HCT116 (cell line): ENCODE results near the gene MLXIPL. TPM values are rescaled to one million over a fixed set of nuclear protein-coding genes. Genes with fewer than 3 reads are reported as not detected.

Experiments used
- ATAC-seq: fragments of 200-7000 bp; cut with Tn5 transposase; 2 replicates; pipeline ENCODE4 v1.9.1; 2020; ENCODE audit warnings: mild to moderate bottlenecking, moderate library complexity
- BruUV-seq: library from RNA; stranded (reverse); fragments of 400-500 nt; replicated peaks from 2 replicates; lab custom pipeline; 2021; lab: Mats Ljungman, UMichigan
- CTCF ChIA-PET: fragments of 300-600 bp; sonication (Branson Sonifier 250); formaldehyde crosslinking; loops from one replicate; lab custom pipeline; 2021; ENCODE audit warnings: antibody characterized with exemption; lab: Charles Lee
- POLR2A ChIA-PET: fragments of 300-600, 350-600 bp; sonication (Branson Sonifier 250); formaldehyde crosslinking; loops from one replicate; lab custom pipeline; 2021; ENCODE audit warnings: antibody characterized with exemption; lab: Charles Lee
- RAD21 ChIA-PET, 2 experiments: fragments of 300-600 bp; sonication (Branson Sonifier 250); formaldehyde crosslinking; loops; one replicate each; lab custom pipeline; 2023; ENCODE audit warnings: low total read pairs in 2 of 2; ENCODE audit not compliant: uncharacterized antibody in 2 of 2, unreplicated experiment in 2 of 2, low non-redundant PET in 1 of 2; lab: Charles Lee
- DNase-seq: peaks from one replicate; pipeline ENCODE4 v3.0.0-alpha.2; 2010; ENCODE audit warnings: low read depth, low spot score
- H2AFZ ChIP-seq: fragments of 200-600 bp; shearing (Covaris generic), sonication (generic); 2 replicates; pipeline ENCODE4 v1.6.1; 2017; ENCODE audit warnings: low read depth, mixed run types, mixed read lengths, antibody characterized with exemption, low read length; ENCODE audit not compliant: poor library complexity, severe bottlenecking
- H3K27ac ChIP-seq: 2 replicates; pipeline ENCODE4 v1.5.1; 2012; ENCODE audit warnings: low read depth, low read length
- H3K27me3 ChIP-seq: fragments of 200-600 bp; sonication (generic); 2 replicates; pipeline ENCODE4 v1.6.1; 2016; ENCODE audit warnings: mixed run types, low read length, mixed read lengths; ENCODE audit not compliant: insufficient read depth
- H3K36me3 ChIP-seq, 2 experiments: fragments of 200-500 bp in 1 of 2; fragments of 200-600 bp in 1 of 2; sonication (Bioruptor generic) in 1 of 2; sonication (generic) in 1 of 2; 2 replicates each; pipeline versions ENCODE4 v1.5.1 to v1.6.1; 2014 to 2016; ENCODE audit warnings: low read length in 2 of 2, inconsistent platforms in 1 of 2, mixed read lengths in 1 of 2, mixed run types in 1 of 2; ENCODE audit not compliant: insufficient read depth in 2 of 2, control insufficient read depth in 1 of 2
- H3K4me1 ChIP-seq, 2 experiments: fragments of 200-600 bp in 1 of 2; sonication (generic) in 1 of 2; 2 replicates each; pipeline versions ENCODE4 v1.5.1 to v1.6.1; 2012 to 2017; ENCODE audit warnings: low read length in 2 of 2, inconsistent platforms in 1 of 2, mild to moderate bottlenecking in 1 of 2, mixed read lengths in 1 of 2, mixed run types in 1 of 2, moderate library complexity in 1 of 2; ENCODE audit not compliant: insufficient read depth in 2 of 2, control insufficient read depth in 1 of 2
- H3K4me2 ChIP-seq: fragments of 200-600 bp; sonication (generic); 2 replicates; pipeline ENCODE4 v1.6.1; 2017; ENCODE audit warnings: mixed run types, low read length, mixed read lengths
- H3K4me3 ChIP-seq, 2 experiments: fragments of 200-600 bp in 1 of 2; sonication (generic) in 1 of 2; replicated peaks in 1 of 2; 2 replicates each; pipeline ENCODE4 v1.5.1; 2011 to 2016; ENCODE audit warnings: low read length in 2 of 2, control low read depth in 1 of 2, low read depth in 1 of 2, mild to moderate bottlenecking in 1 of 2, mixed read lengths in 1 of 2, mixed run types in 1 of 2
- H3K79me2 ChIP-seq: fragments of 200-600 bp; sonication (generic); 2 replicates; pipeline ENCODE4 v1.6.1; 2017; ENCODE audit warnings: mild to moderate bottlenecking, mixed run types, low read length, moderate library complexity, mixed read lengths; ENCODE audit not compliant: insufficient read depth
- H3K9ac ChIP-seq: fragments of 200-600 bp; sonication (generic); 2 replicates; pipeline ENCODE4 v1.6.1; 2016; ENCODE audit warnings: low read length, mixed read lengths
- H3K9me2 ChIP-seq: fragments of 200-600 bp; sonication (generic), shearing (Covaris generic); 2 replicates; pipeline ENCODE4 v1.6.1; 2017; ENCODE audit warnings: mixed run types, mild to moderate bottlenecking, moderate library complexity; ENCODE audit not compliant: insufficient read depth
- H3K9me3 ChIP-seq, 2 experiments: fragments of 200-500 bp in 1 of 2; fragments of 200-600 bp in 1 of 2; sonication (Bioruptor generic) in 1 of 2; sonication (generic) in 1 of 2; 2 replicates each; pipeline ENCODE4 v1.6.1; 2014 to 2017; ENCODE audit warnings: low read length in 2 of 2, mixed read lengths in 2 of 2, inconsistent platforms in 1 of 2, low read depth in 1 of 2, mild to moderate bottlenecking in 1 of 2, mixed run types in 1 of 2, moderate library complexity in 1 of 2; ENCODE audit not compliant: control insufficient read depth in 1 of 2, insufficient read depth in 1 of 2
- H4K20me1 ChIP-seq: fragments of 200-600 bp; sonication (generic), shearing (Covaris generic); 2 replicates; pipeline ENCODE4 v1.6.1; 2017; ENCODE audit warnings: mixed run types, mild to moderate bottlenecking, moderate library complexity; ENCODE audit not compliant: insufficient read depth
- ATF3 ChIP-seq: IDR thresholded peaks from 2 replicates; pipeline ENCODE4 v1.6.1; 2012
- EGR1 ChIP-seq: IDR thresholded peaks from 2 replicates; pipeline ENCODE4 v1.6.1; 2012; ENCODE audit warnings: low read depth
- ELF1 ChIP-seq: IDR thresholded peaks from 2 replicates; pipeline ENCODE4 v1.6.1; 2012; ENCODE audit warnings: low read depth, borderline replicate concordance
- EZH2 ChIP-seq: fragments of 200-600 bp; sonication (generic); IDR thresholded peaks from 2 replicates; pipeline ENCODE4 v1.6.1; 2017; ENCODE audit warnings: antibody characterized with exemption, mixed run types
- EZH2phosphoT487 ChIP-seq: fragments of 200-600 bp; IDR thresholded peaks from 2 replicates; pipeline ENCODE4 v1.6.1; 2018; ENCODE audit warnings: antibody characterized with exemption, borderline replicate concordance
- FOSL1 ChIP-seq: IDR thresholded peaks from 2 replicates; pipeline ENCODE4 v1.6.1; 2012; ENCODE audit warnings: low read depth
- JUND ChIP-seq: IDR thresholded peaks from 2 replicates; pipeline ENCODE4 v1.6.1; 2012
- SIN3A ChIP-seq: IDR thresholded peaks from 2 replicates; pipeline ENCODE4 v1.6.1; 2012; ENCODE audit warnings: low read depth
- SP1 ChIP-seq: IDR thresholded peaks from 2 replicates; pipeline ENCODE4 v1.6.1; 2012; ENCODE audit warnings: low read depth
- SRF ChIP-seq: IDR thresholded peaks from 2 replicates; pipeline ENCODE4 v1.6.1; 2012; ENCODE audit warnings: low read depth
- TCF7L2 ChIP-seq: IDR thresholded peaks from 2 replicates; pipeline ENCODE4 v1.7.0; 2011; ENCODE audit warnings: borderline replicate concordance, inconsistent platforms; ENCODE audit not compliant: insufficient read depth, insufficient read length; ENCODE audit errors: extremely low read depth
- YY1 ChIP-seq: IDR thresholded peaks from 2 replicates; pipeline ENCODE4 v1.6.1; 2011; ENCODE audit warnings: low read length, low read depth, moderate library complexity, mild to moderate bottlenecking; ENCODE audit not compliant: insufficient replicate concordance; ENCODE audit errors: extremely low read depth
- ZBTB33 ChIP-seq: IDR thresholded peaks from 2 replicates; pipeline ENCODE4 v1.6.1; 2011; ENCODE audit warnings: mild to moderate bottlenecking, low read length, moderate library complexity; ENCODE audit not compliant: insufficient replicate concordance; ENCODE audit errors: extremely low read depth
- ZFX ChIP-seq: fragments of 450-650 bp; IDR thresholded peaks from 2 replicates; pipeline ENCODE4 v1.6.1; 2017
- ZNF274 ChIP-seq: fragments of 200-500 bp; sonication (Bioruptor generic); IDR thresholded peaks from 2 replicates; pipeline ENCODE4 v1.6.1; 2014; ENCODE audit warnings: mild to moderate bottlenecking, low read depth, low read length, inconsistent platforms
- intact Hi-C: fragments of 100-400 bp; cut with micrococcal nuclease; formaldehyde crosslinking; loops from 2 replicates; pipeline ENCODE4 v1.10.0; 2022
- total RNA-seq: library from RNA; stranded (reverse); gene quantifications from one replicate; pipeline ENCODE4 v1.2.1, GENCODE V29; 2021; ENCODE audit not compliant: unreplicated experiment
- TF ChIP-seq, protein P1 (sequence below): IDR thresholded peaks from 2 replicates; pipeline ENCODE4 v1.6.1; 2012; ENCODE audit warnings: low read depth
- TF ChIP-seq, protein P2 (sequence below), 3 experiments: fragments of 200-600 bp in 1 of 3; sonication (generic) in 1 of 3; IDR thresholded peaks in 2 of 3; conservative IDR thresholded peaks in 1 of 3; 2 replicates each; pipeline ENCODE4 v1.5.1; 2012 to 2017; ENCODE audit warnings: low read depth in 2 of 3, low read length in 2 of 3, antibody characterized with exemption in 1 of 3, borderline replicate concordance in 1 of 3, control low read depth in 1 of 3, mild to moderate bottlenecking in 1 of 3, mixed read lengths in 1 of 3, mixed run types in 1 of 3, moderate library complexity in 1 of 3; ENCODE audit not compliant: insufficient read depth in 1 of 3
- TF ChIP-seq, protein P3 (sequence below): IDR thresholded peaks from 2 replicates; pipeline ENCODE4 v1.6.1; 2012

The MLXIPL gene
- total RNA-seq, 1 experiment from 2014 or later = 79.4 TPM

DNA sequence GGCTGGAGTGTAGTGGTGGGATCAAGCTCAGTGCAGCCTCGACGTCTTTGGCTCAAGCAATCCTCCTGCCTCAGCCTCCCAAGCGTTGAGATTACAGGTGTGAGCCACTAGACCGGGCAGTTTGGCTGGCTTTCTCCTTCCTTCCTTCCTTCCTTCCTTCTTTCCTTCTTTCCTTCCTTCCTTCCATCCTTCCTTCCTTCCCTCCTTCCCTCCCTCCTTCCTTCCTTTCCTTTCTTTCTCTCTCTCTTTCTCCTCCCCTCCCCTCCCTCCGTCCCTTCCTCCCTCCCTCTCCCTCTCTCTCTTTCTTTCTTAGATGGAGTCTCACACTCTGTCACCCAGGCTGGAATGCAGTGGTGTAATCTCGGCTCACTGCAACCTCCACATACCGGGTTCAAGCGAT lies 35.7 kb upstream of the MLXIPL start:
- ChIA-PET CTCF (no interaction called here), POLR2A (no interaction called here)

More for the DNA sequence above, 35.7 kb upstream of the MLXIPL start:
- RAD21 ChIA-PET = no interaction called here
- no peak overlapping the region for H3K4me3 ChIP-seq
- no peaks in the 10 kb centered on the region for H3K27me3 ChIP-seq
- H3K36me3 ChIP-seq = no peaks in the 10 kb centered on the region
- TF ChIP-seq ELF1 (no peak), FOSL1 (no peak), ZNF274 (no peak), ZBTB33 (no peak), SRF (no peak), EGR1 (no peak), ZFX (no peak), TCF7L2 (no peak), SIN3A (no peak), YY1 (no peak), SP1 (no peak), EZH2 (no peak), ATF3 (no peak), JUND (no peak), EZH2phosphoT487 (no peak)
- TF ChIP-seq, protein P1, sequence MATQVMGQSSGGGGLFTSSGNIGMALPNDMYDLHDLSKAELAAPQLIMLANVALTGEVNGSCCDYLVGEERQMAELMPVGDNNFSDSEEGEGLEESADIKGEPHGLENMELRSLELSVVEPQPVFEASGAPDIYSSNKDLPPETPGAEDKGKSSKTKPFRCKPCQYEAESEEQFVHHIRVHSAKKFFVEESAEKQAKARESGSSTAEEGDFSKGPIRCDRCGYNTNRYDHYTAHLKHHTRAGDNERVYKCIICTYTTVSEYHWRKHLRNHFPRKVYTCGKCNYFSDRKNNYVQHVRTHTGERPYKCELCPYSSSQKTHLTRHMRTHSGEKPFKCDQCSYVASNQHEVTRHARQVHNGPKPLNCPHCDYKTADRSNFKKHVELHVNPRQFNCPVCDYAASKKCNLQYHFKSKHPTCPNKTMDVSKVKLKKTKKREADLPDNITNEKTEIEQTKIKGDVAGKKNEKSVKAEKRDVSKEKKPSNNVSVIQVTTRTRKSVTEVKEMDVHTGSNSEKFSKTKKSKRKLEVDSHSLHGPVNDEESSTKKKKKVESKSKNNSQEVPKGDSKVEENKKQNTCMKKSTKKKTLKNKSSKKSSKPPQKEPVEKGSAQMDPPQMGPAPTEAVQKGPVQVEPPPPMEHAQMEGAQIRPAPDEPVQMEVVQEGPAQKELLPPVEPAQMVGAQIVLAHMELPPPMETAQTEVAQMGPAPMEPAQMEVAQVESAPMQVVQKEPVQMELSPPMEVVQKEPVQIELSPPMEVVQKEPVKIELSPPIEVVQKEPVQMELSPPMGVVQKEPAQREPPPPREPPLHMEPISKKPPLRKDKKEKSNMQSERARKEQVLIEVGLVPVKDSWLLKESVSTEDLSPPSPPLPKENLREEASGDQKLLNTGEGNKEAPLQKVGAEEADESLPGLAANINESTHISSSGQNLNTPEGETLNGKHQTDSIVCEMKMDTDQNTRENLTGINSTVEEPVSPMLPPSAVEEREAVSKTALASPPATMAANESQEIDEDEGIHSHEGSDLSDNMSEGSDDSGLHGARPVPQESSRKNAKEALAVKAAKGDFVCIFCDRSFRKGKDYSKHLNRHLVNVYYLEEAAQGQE = no peak
- TF ChIP-seq, protein P2, sequence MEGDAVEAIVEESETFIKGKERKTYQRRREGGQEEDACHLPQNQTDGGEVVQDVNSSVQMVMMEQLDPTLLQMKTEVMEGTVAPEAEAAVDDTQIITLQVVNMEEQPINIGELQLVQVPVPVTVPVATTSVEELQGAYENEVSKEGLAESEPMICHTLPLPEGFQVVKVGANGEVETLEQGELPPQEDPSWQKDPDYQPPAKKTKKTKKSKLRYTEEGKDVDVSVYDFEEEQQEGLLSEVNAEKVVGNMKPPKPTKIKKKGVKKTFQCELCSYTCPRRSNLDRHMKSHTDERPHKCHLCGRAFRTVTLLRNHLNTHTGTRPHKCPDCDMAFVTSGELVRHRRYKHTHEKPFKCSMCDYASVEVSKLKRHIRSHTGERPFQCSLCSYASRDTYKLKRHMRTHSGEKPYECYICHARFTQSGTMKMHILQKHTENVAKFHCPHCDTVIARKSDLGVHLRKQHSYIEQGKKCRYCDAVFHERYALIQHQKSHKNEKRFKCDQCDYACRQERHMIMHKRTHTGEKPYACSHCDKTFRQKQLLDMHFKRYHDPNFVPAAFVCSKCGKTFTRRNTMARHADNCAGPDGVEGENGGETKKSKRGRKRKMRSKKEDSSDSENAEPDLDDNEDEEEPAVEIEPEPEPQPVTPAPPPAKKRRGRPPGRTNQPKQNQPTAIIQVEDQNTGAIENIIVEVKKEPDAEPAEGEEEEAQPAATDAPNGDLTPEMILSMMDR (IDR thresholded peaks at IDR 0.05 in 2 of 3, conservative IDR thresholded peaks at IDR 0.05 in 1 of 3; ENCODE audit: borderline replicate concordance in 1 of 3, insufficient read depth in 1 of 3, low read depth in 2 of 3, low read length in 2 of 3) = no peak
- TF ChIP-seq, protein P3, sequence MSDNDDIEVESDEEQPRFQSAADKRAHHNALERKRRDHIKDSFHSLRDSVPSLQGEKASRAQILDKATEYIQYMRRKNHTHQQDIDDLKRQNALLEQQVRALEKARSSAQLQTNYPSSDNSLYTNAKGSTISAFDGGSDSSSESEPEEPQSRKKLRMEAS = no peak
- TF ChIP-seq, all 23 proteins: peak for 0
- BruUV-seq = no TSS peak
- Histone ChIP-seq H3K4me2 (no peak overlapping the region), H3K9ac (no peak overlapping the region), H2AFZ (no peak overlapping the region), H3K27ac (no peak overlapping the region), H4K20me1 (no peaks in the 10 kb centered on the region), H3K79me2 (no peaks in the 10 kb centered on the region), H3K9me3 (peaks cover 0 to 6% of the 10 kb centered on the region in 2 experiments; a peak in 1 of 4 replicates), H3K9me2 (no peaks in the 10 kb centered on the region), H3K4me1 (peaks cover 10 to 14% of the 10 kb centered on the region in 2 experiments)
- no peak for ATAC-seq
- no peak for DNase-seq
- intact Hi-C loops = loop anchor here (10.0 kb wide), 1 partner anchor 65 kb away; no protein-coding TSS in a partner anchor
